Measurements from ENCODE around the gene TFB1M.

DNA sequence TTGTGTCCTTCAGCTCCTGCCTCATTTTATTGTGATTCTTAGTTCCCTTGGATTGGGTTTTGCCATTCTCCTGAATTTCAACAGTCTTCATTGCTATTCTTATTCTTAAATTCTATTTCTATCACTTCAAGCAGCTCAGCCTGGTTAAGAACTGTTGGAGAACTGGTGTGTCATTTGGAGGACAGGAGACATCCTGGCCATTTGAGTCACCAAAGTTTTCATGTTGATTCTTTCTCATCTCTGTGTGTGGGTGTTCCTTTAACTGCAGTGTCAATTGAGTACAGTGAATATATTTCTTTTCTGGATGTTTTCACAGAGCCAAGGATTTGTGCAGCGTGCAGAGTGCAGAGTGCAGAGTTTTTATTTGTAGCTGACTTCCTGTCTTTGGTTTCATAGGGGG, 33.5 kb upstream of the TFB1M start:
- no peak for TF ChIP-seq POLR2A (IDR thresholded peaks at IDR 0.05)
- TF ChIP-seq, protein P1, sequence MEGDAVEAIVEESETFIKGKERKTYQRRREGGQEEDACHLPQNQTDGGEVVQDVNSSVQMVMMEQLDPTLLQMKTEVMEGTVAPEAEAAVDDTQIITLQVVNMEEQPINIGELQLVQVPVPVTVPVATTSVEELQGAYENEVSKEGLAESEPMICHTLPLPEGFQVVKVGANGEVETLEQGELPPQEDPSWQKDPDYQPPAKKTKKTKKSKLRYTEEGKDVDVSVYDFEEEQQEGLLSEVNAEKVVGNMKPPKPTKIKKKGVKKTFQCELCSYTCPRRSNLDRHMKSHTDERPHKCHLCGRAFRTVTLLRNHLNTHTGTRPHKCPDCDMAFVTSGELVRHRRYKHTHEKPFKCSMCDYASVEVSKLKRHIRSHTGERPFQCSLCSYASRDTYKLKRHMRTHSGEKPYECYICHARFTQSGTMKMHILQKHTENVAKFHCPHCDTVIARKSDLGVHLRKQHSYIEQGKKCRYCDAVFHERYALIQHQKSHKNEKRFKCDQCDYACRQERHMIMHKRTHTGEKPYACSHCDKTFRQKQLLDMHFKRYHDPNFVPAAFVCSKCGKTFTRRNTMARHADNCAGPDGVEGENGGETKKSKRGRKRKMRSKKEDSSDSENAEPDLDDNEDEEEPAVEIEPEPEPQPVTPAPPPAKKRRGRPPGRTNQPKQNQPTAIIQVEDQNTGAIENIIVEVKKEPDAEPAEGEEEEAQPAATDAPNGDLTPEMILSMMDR (IDR thresholded peaks at IDR 0.05) = no peak
